M059J (cell line): ENCODE measurements around the gene CCDC179. TPM values are rescaled to one million over a fixed set of nuclear protein-coding genes. Genes with fewer than 3 reads are reported as not detected.

ENCODE experiments used
- DNase-seq: peaks from one replicate; pipeline ENCODE4 v3.0.0-alpha.2; 2012; ENCODE audit warnings: low read depth
- total RNA-seq: library from RNA; depleted of rRNA; stranded (reverse); fragments of >200 nt; shearing (Covaris generic); gene quantifications from 2 replicates; pipeline ENCODE4 v1.2.3, GENCODE V29; 2014; rRNA removed

CCDC179 gene
- not detected in 2 replicates for total RNA-seq

- DNase-seq: no peak
Measured at GRCh38 chr11:22860241-22860640, at the start of gene CCDC179. Gene CCDC179, minus strand, starts transcription at chr11:22860474. Its CDS starts 53 bp downstream, at chr11:22860421.

- no peak for DNase-seq
Measured at GRCh38 chr11:22903782-22904181, 43.5 kb upstream of the CCDC179 start.

- no peak for DNase-seq
Measured at GRCh38 chr11:22901603-22902002, 41.3 kb upstream of the CCDC179 start.

GRCh38 chr11:22900764-22901486 lies 40.7 kb upstream of the CCDC179 start:
- no peak for DNase-seq

- DNase-seq: no peak
Measured at GRCh38 chr11:22898036-22898435, 37.8 kb upstream of the CCDC179 start.

- DNase-seq: no peak
Measured at GRCh38 chr11:22890227-22890626, 30.0 kb upstream of the CCDC179 start.

- DNase-seq: no peak
Measured at GRCh38 chr11:22884217-22884616, 23.9 kb upstream of the CCDC179 start.

GRCh38 chr11:22879630-22880029 lies 19.4 kb upstream of the CCDC179 start:
- DNase-seq: peak; percentile 9

GRCh38 chr11:22878604-22879003 lies 18.3 kb upstream of the CCDC179 start:
- DNase-seq: no peak

- no peak for DNase-seq
Measured at GRCh38 chr11:22878039-22878438, 17.8 kb upstream of the CCDC179 start.

GRCh38 chr11:22875869-22876473 lies 15.7 kb upstream of the CCDC179 start:
- peak; percentile 86 for DNase-seq

- no peak for DNase-seq
Measured at GRCh38 chr11:22869325-22869724, 9.1 kb upstream of the CCDC179 start.

GRCh38 chr11:22859756-22860155 lies 518 bp downstream of the CCDC179 start:
- no peak for DNase-seq

GRCh38 chr11:22851477-22851876 lies 8.8 kb downstream of the CCDC179 start:
- no peak for DNase-seq

- DNase-seq: no peak
Measured at GRCh38 chr11:22846726-22847125, 13.5 kb downstream of the CCDC179 start.

GRCh38 chr11:22832315-22833015 lies 27.8 kb downstream of the CCDC179 start:
- DNase-seq: peak; percentile 27

- DNase-seq: no peak
Measured at GRCh38 chr11:22830082-22830414, 30.2 kb downstream of the CCDC179 start.

- DNase-seq: peak; percentile 65
Measured at GRCh38 chr11:22829231-22830081, 30.8 kb downstream of the CCDC179 start, which contains the start of gene SVIP. Gene SVIP, minus strand, starts transcription at chr11:22829801. Its CDS starts 53 bp downstream, at chr11:22829748.

GRCh38 chr11:22828373-22828772 lies 31.9 kb downstream of the CCDC179 start:
- DNase-seq: no peak

GRCh38 chr11:22822203-22822602 lies 38.1 kb downstream of the CCDC179 start:
- no peak for DNase-seq

- DNase-seq: no peak
Measured at GRCh38 chr11:22809893-22810292, 50.4 kb downstream of the CCDC179 start.
